Measurements from ENCODE around the gene PRR36.

The PRR36 gene

GRCh38 chr19:7845390-7846154 is 28.6 kb downstream of the PRR36 start:
- DNase-seq (ENCODE audit: low read depth) = no peak

- DNase-seq (ENCODE audit: low read depth) = no peak
These were observed 29.2 kb downstream of the PRR36 start for GRCh38 chr19:7844951-7845350.

- no peak for DNase-seq (ENCODE audit: low read depth)
These were observed 29.8 kb downstream of the PRR36 start for GRCh38 chr19:7844405-7844804.

- no peak for DNase-seq (ENCODE audit: low read depth)
These were observed 30.7 kb downstream of the PRR36 start for GRCh38 chr19:7843521-7843920.

GRCh38 chr19:7842661-7843294 is 31.4 kb downstream of the PRR36 start:
- no peak for DNase-seq (ENCODE audit: low read depth)

- no peak for DNase-seq (ENCODE audit: low read depth)
These were observed 32.2 kb downstream of the PRR36 start for GRCh38 chr19:7841751-7842660.

- no peak for DNase-seq (ENCODE audit: low read depth)
These were observed 33.6 kb downstream of the PRR36 start for GRCh38 chr19:7840629-7841028.

DNA sequence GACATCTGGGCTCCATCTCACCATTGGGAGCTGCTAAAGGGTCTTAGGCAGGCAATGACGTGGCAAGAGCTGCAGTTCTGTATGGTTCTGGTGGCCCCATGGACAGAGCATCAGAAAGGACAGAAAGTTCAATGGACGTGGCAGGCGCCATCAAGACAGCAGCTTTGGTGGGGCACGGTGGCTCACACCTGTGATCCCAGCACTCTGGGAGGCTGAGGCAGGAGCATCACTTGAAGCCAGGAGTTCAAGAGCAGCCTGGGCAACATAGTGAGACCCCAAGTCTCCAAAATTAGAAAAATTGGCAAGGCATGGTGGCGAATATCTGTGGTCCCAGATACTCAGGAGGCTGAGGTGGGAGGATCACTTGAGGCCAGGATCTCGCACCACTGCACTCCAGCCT is 34.7 kb downstream of the PRR36 start:
- no peak for DNase-seq (ENCODE audit: low read depth)

DNA sequence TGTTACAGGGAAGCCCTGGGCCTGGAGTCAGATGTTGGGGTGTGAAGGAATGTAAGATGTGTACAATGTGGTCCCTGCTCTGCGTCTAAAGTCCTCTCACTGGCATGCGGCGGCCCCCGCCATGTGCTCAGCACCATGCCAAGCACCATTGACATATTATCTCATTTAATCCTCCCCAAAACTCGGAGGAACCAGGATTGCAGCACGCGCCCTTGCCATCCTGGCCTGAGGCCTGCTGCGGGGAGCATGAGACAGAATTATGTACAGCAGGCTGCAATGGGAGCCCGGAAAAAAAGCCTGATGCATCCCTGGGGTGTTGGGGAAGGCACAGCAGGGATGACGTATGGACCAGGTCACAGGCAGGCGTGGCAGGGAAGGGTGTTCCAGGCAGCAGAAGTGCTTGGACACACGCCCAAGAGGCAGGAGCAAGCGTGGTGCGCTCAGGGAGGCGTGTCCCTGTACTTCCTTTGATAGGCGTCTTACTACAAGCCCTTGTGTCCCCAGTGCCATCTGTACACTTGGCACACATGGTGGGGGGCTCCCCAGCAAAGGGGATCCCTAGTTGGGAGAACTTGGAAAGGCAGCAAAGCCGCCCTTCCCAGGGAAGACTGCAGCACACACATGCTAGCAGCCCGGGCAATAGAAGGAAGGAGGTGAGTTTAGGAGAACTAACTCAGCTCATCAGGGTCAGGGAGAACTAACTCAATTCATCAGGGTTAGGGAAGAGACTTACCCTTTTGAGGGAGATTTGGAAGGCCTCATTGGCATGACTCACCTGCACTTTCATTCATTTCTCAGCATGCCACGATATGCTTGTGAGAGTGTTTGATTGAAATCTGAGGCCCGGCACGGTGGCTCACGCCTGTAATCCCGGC is 40.7 kb downstream of the PRR36 start:
- DNase-seq (ENCODE audit: low read depth) = no peak

DNA sequence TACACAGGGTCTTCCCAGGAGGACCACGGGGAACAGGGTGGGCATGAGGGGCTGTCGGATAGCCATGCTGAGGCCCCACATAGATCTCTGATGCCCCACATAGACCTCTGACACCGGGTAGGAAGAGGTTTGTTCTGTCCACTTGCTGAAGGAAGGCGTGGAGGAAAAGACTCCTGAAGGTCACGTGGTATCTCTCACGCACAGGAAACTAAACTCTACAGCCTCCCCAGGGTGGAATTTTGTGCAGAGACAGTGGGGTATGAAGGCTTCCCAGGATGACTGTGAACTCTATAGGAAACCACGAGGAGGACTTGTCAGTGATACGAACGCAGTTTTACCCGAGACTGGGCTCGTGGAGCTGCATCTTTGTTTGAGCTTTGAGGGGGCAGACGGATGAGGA is 41.4 kb downstream of the PRR36 start:
- no peak for DNase-seq (ENCODE audit: low read depth)

- no peak for DNase-seq (ENCODE audit: low read depth)
These were observed 42.2 kb downstream of the PRR36 start for GRCh38 chr19:7832009-7832408.

DNA sequence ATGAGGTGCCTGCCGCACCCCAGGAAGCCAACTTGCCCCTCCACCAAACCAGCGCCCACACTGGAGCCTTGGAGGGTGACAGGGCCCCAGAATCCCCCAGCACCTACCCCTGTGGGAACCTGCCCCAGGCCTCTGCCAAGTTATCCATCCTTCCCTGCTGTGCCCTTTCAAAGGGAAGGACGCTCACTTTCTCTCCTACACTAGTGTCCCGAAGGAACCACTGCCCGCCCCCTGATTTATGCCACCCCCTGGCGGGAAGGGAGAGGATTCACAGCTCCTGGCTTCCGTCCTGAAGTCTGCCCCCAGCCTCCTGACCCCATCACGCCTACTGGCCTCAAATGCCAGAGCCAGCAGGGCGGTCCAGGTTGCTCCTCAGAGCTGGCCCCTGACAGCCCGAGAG is 42.7 kb downstream of the PRR36 start:
- DNase-seq (ENCODE audit: low read depth) = no peak

DNA sequence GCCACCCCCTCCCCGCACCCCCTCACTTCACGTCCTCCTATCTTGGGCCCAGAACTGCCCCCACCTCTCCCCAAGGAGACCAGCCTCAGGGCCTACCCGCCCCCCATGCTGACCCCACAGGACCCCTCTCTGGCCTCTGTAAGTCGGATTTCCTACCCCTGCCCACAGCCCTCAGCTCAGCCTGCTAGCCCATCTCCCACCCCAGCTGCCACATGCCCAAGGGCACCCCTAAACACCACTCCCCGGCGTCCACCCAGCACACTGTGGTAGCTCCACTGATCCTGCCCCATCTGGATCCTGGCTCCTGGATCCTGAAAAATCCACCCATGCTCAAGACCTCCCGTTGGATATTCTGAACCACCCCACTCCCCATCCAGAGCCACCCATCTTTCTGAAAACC is 43.4 kb downstream of the PRR36 start:
- DNase-seq (ENCODE audit: low read depth) = no peak

- DNase-seq (ENCODE audit: low read depth) = no peak
These were observed 43.9 kb downstream of the PRR36 start for GRCh38 chr19:7830272-7830771.

GRCh38 chr19:7829561-7830271 is 44.5 kb downstream of the PRR36 start, which contains the start of gene EVI5L:
Gene EVI5L (plus strand): TSS chr19:7830218. CDS start chr19:7846543, 16,325 bp downstream.
- peak; percentile 99 for DNase-seq (ENCODE audit: low read depth)

DNA sequence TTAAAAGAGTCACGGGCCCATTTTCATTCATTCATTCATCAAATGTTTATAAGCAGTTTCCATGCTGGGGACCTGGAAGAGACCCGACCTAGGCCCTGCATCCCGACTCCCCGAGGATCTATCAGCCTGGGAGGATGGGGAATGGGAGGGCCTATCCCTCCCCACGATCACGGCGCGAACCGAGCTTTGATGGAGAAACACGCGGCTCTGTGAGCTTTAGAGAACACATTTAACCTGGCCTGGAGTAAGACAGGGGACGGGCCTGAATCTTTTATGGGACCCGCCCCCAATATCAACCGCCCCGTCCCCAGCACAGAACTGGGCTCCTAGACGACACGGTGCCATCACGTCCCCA is 45.0 kb downstream of the PRR36 start:
- no peak for DNase-seq (ENCODE audit: low read depth)

DNA sequence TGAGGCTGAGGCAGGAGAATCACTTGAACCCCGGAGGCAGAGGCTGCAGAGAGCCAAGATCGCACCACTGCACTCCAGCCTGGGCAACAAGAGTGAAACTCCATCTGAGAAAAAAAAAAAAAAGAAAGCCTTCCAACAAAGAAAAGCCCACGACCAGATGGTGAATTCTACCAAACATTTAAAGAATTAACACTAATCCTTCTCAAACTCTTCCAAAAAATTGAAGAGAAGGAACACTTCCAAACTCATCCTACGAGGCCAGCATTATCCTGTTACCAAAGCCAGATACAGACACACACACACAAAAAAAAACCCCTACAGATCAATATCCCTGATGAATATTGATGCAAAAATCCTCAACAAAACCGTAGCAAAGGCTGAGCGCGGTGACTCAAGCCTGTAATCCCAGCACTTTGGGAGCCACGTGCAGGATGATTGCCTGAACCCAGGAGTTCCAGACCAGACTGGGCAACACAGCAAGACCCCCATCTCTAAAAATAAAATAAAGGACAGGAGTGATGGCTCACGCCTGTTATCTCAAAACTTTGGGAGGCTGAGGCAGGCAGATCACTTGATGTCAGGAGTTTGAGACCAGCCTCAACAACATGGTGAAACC is 50.4 kb downstream of the PRR36 start:
- no peak for DNase-seq (ENCODE audit: low read depth)

GRCh38 chr19:7822910-7823515 is 51.2 kb downstream of the PRR36 start:
- DNase-seq (ENCODE audit: low read depth) = no peak

DNA sequence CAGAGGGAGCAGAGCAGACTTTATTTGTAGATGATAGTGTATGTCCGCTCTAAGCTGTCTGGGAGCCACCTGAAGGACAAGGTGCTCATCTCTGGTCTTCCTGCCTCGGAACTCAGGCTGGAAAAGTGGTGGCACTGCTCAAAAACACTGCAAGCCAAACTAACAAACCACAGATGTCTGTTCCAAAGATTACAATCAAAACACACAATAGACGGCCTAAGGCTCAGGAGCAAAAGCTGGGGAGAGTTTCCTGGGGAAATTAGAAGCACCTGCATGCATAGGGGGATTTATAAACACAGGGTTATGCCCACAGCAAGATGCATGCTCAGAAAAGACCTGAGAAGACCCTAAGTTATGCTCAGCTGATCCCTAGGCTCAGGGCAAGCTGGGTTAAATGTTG is 53.6 kb downstream of the PRR36 start:
- DNase-seq (ENCODE audit: low read depth) = no peak

GRCh38 chr19:7819337-7819736 is 54.9 kb downstream of the PRR36 start:
- no peak for DNase-seq (ENCODE audit: low read depth)
